K562 (cell line): ENCODE data around the gene SUN5. TPM values are rescaled to one million over a fixed set of nuclear protein-coding genes. Genes with fewer than 3 reads are reported as not detected.
"Not testable (repeated sequence)": the region's sequence is repeated elsewhere in the genome, so short reads cannot be mapped to it uniquely, and the experiment has no call there.

Experiments
- ATAC-seq: fragments of 200-7000 bp; cut with Tn5 transposase; 3 replicates; pipeline ENCODE4 v1.9.1; 2020; ENCODE audit warnings: moderate library complexity
- BruUV-seq: library from RNA; stranded (reverse); fragments of 400-500 nt; replicated peaks from 2 replicates; lab custom pipeline; 2021; lab: Mats Ljungman, UMichigan
- CTCF ChIA-PET: fragments of 300-600 bp; formaldehyde crosslinking; extraction: SDS; loops from one replicate; lab custom pipeline; 2021; ENCODE audit warnings: low intra/inter-chr PET ratio; lab: Yijun Ruan, JAX
- POLR2A ChIA-PET: fragments of 300-600, 350-650 bp; sonication (Branson Sonifier 250); formaldehyde crosslinking; extraction: SDS; loops from one replicate; lab custom pipeline; 2021; ENCODE audit warnings: antibody characterized with exemption, inconsistent platforms; lab: Yijun Ruan, JAX
- DNase-seq, 4 experiments: peaks; one replicate each; pipeline versions ENCODE4 v3.0.0 to v3.0.0-alpha.2; 2011 to 2018; ENCODE audit warnings: low spot score in 3 of 4, mixed read lengths in 3 of 4; ENCODE audit errors: extremely low read depth in 1 of 4
- FAIRE-seq: peaks from 2 replicates; lab custom pipeline; 2011; peaks lifted over from hg19 to GRCh38; lab: Jason Lieb, UNC
- H2AFZ ChIP-seq: 2 replicates; pipeline ENCODE4 v1.6.0; 2011; ENCODE audit warnings: low read depth, low read length, control low read depth, inconsistent platforms
- H3K27ac ChIP-seq: fragments of 200-600 bp; 3 replicates; pipeline ENCODE4 v1.8.0; 2011; ENCODE audit warnings: low read depth, mild to moderate bottlenecking, control low read depth, inconsistent platforms, low read length, moderate library complexity, mixed read lengths; ENCODE audit errors: extremely low read depth
- H3K27me3 ChIP-seq, 2 experiments: fragments of 300-600 bp in 1 of 2; 2 replicates in 1 of 2; 3 replicates in 1 of 2; pipeline versions ENCODE4 v1.6.0 to v1.8.0; 2011; ENCODE audit warnings: inconsistent platforms in 2 of 2, low read length in 2 of 2, mild to moderate bottlenecking in 1 of 2, mixed read lengths in 1 of 2, moderate library complexity in 1 of 2; ENCODE audit not compliant: control insufficient read depth in 2 of 2, insufficient read depth in 2 of 2
- H3K36me3 ChIP-seq: fragments of 300-600 bp; 3 replicates; pipeline ENCODE4 v1.8.0; 2011; ENCODE audit warnings: mild to moderate bottlenecking, low read length, inconsistent platforms; ENCODE audit not compliant: control insufficient read depth, insufficient read depth
- H3K4me1 ChIP-seq, 2 experiments: fragments of 200-600 bp in 1 of 2; replicated peaks in 1 of 2; 2 replicates in 1 of 2; 3 replicates in 1 of 2; pipeline versions ENCODE4 v1.5.1 to v1.8.0; 2011; ENCODE audit warnings: inconsistent platforms in 2 of 2, low read length in 2 of 2, mild to moderate bottlenecking in 1 of 2, mixed read lengths in 1 of 2, moderate library complexity in 1 of 2; ENCODE audit not compliant: control insufficient read depth in 2 of 2, insufficient read depth in 2 of 2
- H3K4me2 ChIP-seq: 2 replicates; pipeline ENCODE4 v1.6.1; 2011; ENCODE audit warnings: low read length, control low read depth, inconsistent platforms, mixed read lengths; ENCODE audit not compliant: insufficient read depth
- H3K4me3 ChIP-seq: fragments of 200-600 bp; sonication (generic), shearing (Covaris generic); 2 replicates; pipeline ENCODE4 v1.5.1; 2016; ENCODE audit warnings: control low read depth, inconsistent platforms
- H3K79me2 ChIP-seq: fragments of 200-600 bp; 3 replicates; pipeline ENCODE4 v1.8.0; 2011; ENCODE audit warnings: low read length, inconsistent platforms; ENCODE audit not compliant: control insufficient read depth, insufficient read depth
- H3K9ac ChIP-seq, 2 experiments: 2 replicates each; pipeline versions ENCODE4 v1.6.0 to v1.6.1; 2011; ENCODE audit warnings: low read depth in 2 of 2, low read length in 2 of 2, control low read depth in 1 of 2, inconsistent platforms in 1 of 2, mild to moderate bottlenecking in 1 of 2, mixed read lengths in 1 of 2; ENCODE audit not compliant: insufficient read depth in 1 of 2
- H3K9me1 ChIP-seq: one replicate; pipeline ENCODE4 v1.6.0; 2011; ENCODE audit warnings: inconsistent platforms, mild to moderate bottlenecking, low read length, moderate library complexity; ENCODE audit not compliant: control insufficient read depth, insufficient read depth
- H3K9me3 ChIP-seq: replicated peaks from 2 replicates; pipeline ENCODE4 v1.5.1; 2011; ENCODE audit warnings: low read depth, low read length, inconsistent platforms; ENCODE audit not compliant: control insufficient read depth, insufficient read depth
- H4K20me1 ChIP-seq: replicated peaks from 2 replicates; pipeline ENCODE4 v1.6.1; 2011; ENCODE audit warnings: low read length, inconsistent platforms, mixed read lengths; ENCODE audit not compliant: control insufficient read depth, insufficient read depth
- TEAD4 ChIP-seq, 2 experiments: sonication (generic) in 1 of 2; formaldehyde crosslinking in 1 of 2; IDR thresholded peaks; 2 replicates each; pipeline versions ENCODE4 v1.6.1 to v1.8.0; 2012 to 2022; ENCODE audit warnings: borderline replicate concordance in 1 of 2, inconsistent platforms in 1 of 2, low read length in 1 of 2, mild to moderate bottlenecking in 1 of 2, missing genetic modification reagents in 1 of 2
- WGBS: fragments of 100-300 bp; shearing (Covaris generic); methylation state at CpG from one replicate; pipeline ENCODE4 v1.1.6; 2016; ENCODE audit warnings: low coverage, mixed read lengths; ENCODE audit not compliant: insufficient coverage; ENCODE audit errors: missing lambda C conversion rate; 5-methylcytosine and 5-hydroxymethylcytosine counted together
- in situ Hi-C: fragments of 300-500 bp; cut with MboI; formaldehyde crosslinking; loops from 4 replicates; pipeline ENCODE4 v1.15.0; 2018; ENCODE audit warnings: inconsistent platforms, mixed read lengths
- intact Hi-C: fragments of 100-400 bp; cut with micrococcal nuclease; formaldehyde crosslinking; loops from 2 replicates; pipeline ENCODE4 v1.14.2; 2022
- polyA plus RNA-seq, 8 experiments: library from polyadenylated mRNA; depleted of rRNA in 4 of 8; stranded (reverse) in 5 of 8; unstranded in 3 of 8; fragments of >200 nt; fragmentation: Nextera tagmentation in 2 of 8; fragmentation: Illumina TruSeq in 1 of 8; extraction: Ambion mirVana in 2 of 8; extraction: Trizol in 1 of 8; gene quantifications; 2 replicates each; pipeline versions ENCODE4 v1.2.1 to v1.2.3, GENCODE V29; 2011 to 2014; ENCODE audit warnings: inconsistent platforms in 1 of 8, missing spikeins in 1 of 8
- total RNA-seq, 7 experiments: library from RNA; depleted of rRNA in 6 of 7; stranded (reverse); fragments of >200 nt in 6 of 7; fragmentation: Illumina TruSeq in 2 of 7; extraction: Trizol in 2 of 7; gene quantifications; 2 replicates each; pipeline versions ENCODE4 v1.2.1 to v1.2.3, GENCODE V29; 2011 to 2021; ENCODE audit warnings: low replicate concordance in 1 of 7

Gene SUN5
- total and polyA plus RNA-seq, 9 of the 15 experiments (the other 6 are each of a cell fraction or from before 2014, with no cell fraction given), result not detected

DNA sequence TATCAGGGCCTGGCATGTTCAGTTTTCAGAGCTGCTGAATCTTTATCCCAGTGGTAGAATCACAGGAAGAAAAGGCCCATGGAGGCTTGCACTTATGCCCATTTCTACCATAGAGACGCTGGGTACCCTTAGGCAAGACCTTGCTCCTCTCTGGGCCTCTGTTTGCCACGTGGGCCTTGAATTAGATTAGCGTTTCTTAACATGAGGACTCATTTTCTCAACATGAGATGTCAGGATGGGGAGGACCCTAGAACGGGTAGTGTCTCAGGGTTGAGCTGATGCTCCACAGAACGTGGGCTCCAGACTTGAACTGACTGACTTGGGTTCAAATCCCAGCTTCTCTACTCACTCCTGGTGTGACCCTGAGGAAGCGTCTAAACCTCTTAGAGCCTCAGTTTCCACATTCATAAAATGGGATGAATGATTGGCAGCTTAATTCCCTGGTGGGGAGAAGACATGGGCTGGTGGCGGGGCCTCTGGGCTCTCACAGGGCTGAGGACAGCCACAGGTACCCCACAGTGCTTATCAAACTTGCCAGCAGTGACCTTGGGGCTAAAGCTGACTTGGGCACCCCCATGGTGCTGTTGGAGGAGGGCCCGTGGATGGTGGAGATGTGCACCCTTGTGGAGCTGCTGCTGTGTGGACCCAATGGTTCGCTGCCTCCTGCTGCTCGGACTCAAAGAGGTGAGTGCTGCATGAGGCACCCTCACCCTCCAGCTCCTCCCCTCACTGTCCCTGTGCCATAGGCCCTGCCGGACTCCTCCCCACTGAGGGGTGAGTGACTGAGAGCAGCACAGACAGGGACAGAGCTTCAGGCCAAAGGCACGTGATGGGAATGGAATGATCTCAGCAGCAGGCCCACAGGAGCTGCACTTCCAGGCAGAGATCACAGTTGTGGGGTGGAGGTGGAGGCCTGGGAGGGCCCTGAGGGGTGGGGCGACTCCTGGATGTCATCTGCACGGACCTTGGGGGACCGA lies 28.2 kb downstream of the SUN5 start (continued):
- TF ChIP-seq TEAD4 (IDR thresholded peaks at IDR 0.05; ENCODE audit: low read length) (no peak), TEAD4 (CRISPR knock-in tag; IDR thresholded peaks at IDR 0.05; ENCODE audit: borderline replicate concordance) (no peak)

DNA sequence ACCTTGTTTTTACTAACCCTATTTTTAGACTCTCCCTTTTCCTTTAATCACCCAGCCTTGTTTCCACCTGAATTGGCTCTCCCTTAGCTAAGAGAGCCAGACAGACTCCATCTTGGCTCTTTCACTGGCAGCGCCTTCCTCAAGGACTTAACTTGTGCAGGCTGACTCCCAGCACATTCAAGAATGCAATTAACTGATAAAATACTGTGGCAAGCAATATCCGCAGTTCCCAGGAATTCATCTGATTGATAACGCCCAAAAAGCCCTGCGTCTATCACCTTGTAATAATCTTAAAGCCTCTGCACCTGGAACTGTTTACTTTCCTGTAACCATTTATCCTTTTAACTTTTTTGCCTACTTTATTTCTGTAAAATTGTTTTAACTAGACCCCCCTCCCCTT lies 29.1 kb downstream of the SUN5 start:
- H3K36me3 ChIP-seq, H2AFZ ChIP-seq, H4K20me1 ChIP-seq, H3K9me1 ChIP-seq, in situ Hi-C loops, H3K79me2 ChIP-seq, ATAC-seq, H3K27ac ChIP-seq, H3K9me3 ChIP-seq, H3K4me3 ChIP-seq, H3K4me2 ChIP-seq, FAIRE-seq, BruUV-seq, H3K4me1 ChIP-seq, intact Hi-C loops, H3K9ac ChIP-seq, DNase-seq: not testable (repeated sequence)
- WGBS, result 2% methylated on average over 4 of the region's 4 CpGs
- H3K27me3 ChIP-seq, result peaks cover 18 to 58% of the 10 kb centered on the region in 2 experiments
- CTCF ChIA-PET, result interaction anchor here (0.6 kb wide), 1 partner anchor 70 kb away, joined by 3 read pairs; no protein-coding TSS in a partner anchor
- POLR2A ChIA-PET, result interaction anchor here (0.8 to 1.7 kb wide), 2 partner anchors 9 to 198 kb away, joined by 3 to 6 read pairs; no protein-coding TSS in a partner anchor

DNA sequence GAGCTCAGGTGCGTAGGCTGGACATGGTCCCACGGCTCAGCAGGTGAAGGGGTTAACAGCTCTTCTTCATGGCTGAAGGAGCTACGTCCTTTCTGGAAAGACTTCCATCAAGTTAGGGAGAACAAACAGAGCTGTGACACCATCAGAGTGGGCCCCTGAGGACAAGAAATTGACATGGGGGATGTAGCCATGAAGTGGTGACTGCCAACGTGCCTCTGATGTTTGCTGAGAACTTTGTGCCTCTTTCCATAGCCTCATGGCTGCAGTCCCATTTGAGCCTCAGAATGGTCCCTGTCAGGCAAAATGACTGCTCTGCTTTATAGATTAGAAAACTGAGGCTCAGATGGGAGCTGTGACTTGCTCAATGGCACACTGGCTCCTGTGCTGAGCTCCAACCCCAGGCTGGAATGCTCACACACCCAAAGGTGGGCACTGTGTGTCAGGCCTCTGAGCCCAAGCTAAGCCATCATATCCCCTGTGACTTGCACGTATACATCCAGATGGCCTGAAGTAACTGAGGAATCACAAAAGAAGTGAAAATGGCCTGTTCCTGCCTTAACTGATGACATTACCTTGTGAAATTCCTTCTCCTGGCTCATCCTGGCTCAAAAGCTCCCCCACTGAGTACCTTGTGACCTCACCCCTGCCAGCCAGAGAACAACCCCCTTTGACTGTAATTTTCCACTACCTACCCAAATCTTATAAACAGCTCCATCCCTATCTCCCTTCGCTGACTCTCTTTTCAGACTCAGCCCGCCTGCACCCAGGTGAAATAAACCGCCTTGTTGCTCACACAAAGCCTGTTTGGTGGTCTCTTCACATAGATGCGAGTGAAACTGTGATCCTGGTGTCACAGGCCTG lies 29.8 kb downstream of the SUN5 start:
- H3K4me3 ChIP-seq, BruUV-seq, H3K9me1 ChIP-seq, H2AFZ ChIP-seq, H3K9me3 ChIP-seq, H3K79me2 ChIP-seq, H3K9ac ChIP-seq, H3K4me1 ChIP-seq, FAIRE-seq, CTCF ChIA-PET, ATAC-seq, H4K20me1 ChIP-seq, H3K27ac ChIP-seq, H3K4me2 ChIP-seq, DNase-seq, intact Hi-C loops, in situ Hi-C loops, H3K36me3 ChIP-seq: not testable (repeated sequence)
- WGBS, result 15% methylated on average over 9 of the region's 9 CpGs
- POLR2A ChIA-PET, result interaction anchor here (0.6 to 1.3 kb wide), 3 partner anchors 9 to 198 kb away, joined by 3 to 4 read pairs (median 3); no protein-coding TSS in a partner anchor
- H3K27me3 ChIP-seq, result peaks cover 18 to 54% of the 10 kb centered on the region in 2 experiments
